ENCODE data around the gene ARMC9.

DNA sequence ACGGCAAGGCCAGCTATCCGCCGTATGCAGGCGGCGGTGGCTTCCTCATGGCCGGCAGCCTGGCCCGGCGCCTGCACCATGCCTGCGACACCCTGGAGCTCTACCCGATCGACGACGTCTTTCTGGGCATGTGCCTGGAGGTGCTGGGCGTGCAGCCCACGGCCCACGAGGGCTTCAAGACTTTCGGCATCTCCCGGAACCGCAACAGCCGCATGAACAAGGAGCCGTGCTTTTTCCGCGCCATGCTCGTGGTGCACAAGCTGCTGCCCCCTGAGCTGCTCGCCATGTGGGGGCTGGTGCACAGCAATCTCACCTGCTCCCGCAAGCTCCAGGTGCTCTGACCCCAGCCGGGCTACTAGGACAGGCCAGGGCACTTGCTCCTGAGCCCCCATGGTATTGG is 200.2 kb downstream of the ARMC9 start:
- TF ChIP-seq EP300 (IDR thresholded peaks at IDR 0.05) (no peak), POLR2A (IDR thresholded peaks at IDR 0.05) (no peak), POLR2AphosphoS5 (IDR thresholded peaks at IDR 0.05) (no peak)
- TF ChIP-seq, protein P1, sequence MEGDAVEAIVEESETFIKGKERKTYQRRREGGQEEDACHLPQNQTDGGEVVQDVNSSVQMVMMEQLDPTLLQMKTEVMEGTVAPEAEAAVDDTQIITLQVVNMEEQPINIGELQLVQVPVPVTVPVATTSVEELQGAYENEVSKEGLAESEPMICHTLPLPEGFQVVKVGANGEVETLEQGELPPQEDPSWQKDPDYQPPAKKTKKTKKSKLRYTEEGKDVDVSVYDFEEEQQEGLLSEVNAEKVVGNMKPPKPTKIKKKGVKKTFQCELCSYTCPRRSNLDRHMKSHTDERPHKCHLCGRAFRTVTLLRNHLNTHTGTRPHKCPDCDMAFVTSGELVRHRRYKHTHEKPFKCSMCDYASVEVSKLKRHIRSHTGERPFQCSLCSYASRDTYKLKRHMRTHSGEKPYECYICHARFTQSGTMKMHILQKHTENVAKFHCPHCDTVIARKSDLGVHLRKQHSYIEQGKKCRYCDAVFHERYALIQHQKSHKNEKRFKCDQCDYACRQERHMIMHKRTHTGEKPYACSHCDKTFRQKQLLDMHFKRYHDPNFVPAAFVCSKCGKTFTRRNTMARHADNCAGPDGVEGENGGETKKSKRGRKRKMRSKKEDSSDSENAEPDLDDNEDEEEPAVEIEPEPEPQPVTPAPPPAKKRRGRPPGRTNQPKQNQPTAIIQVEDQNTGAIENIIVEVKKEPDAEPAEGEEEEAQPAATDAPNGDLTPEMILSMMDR (IDR thresholded peaks at IDR 0.05), result no peak

All from suprapubic skin (tissue), 4 donors.